ENCODE data around the gene PLEKHN1.

GRCh38 chr1:961132-961669 lies 5.1 kb upstream of the PLEKHN1 start:
- TF ChIP-seq POLR2A (IDR thresholded peaks at IDR 0.05) (no peak), CTCF (IDR thresholded peaks at IDR 0.05) (no peak)
